H9 (cell line): ENCODE results near the gene KNG1. TPM values are rescaled to one million over a fixed set of nuclear protein-coding genes. Genes with fewer than 3 reads are reported as not detected.

Experiments
- DNase-seq: peaks from one replicate; pipeline ENCODE4 v3.0.0-alpha.2; 2017
- H2AFZ ChIP-seq: one replicate; pipeline ENCODE4 v1.6.1; 2013; ENCODE audit warnings: mild to moderate bottlenecking, low read length, control low read depth, moderate library complexity
- H2AK5ac ChIP-seq: 2 replicates; pipeline ENCODE4 v1.6.1; 2013; ENCODE audit warnings: low read length, control low read depth, mixed read lengths; ENCODE audit not compliant: insufficient read length
- H2BK120ac ChIP-seq: one replicate; pipeline ENCODE4 v1.6.1; 2013; ENCODE audit warnings: low read depth, mild to moderate bottlenecking, low read length, control low read depth, inconsistent platforms; ENCODE audit not compliant: poor library complexity, severe bottlenecking
- H2BK12ac ChIP-seq: 2 replicates; pipeline ENCODE4 v1.6.1; 2013; ENCODE audit warnings: low read length, control low read depth, mixed read lengths, low read depth; ENCODE audit not compliant: insufficient read length
- H2BK15ac ChIP-seq: 2 replicates; pipeline ENCODE4 v1.6.1; 2013; ENCODE audit warnings: low read depth, low read length, control low read depth
- H2BK20ac ChIP-seq: one replicate; pipeline ENCODE4 v1.6.1; 2013; ENCODE audit warnings: low read depth, mild to moderate bottlenecking, low read length, control low read depth, inconsistent platforms; ENCODE audit not compliant: poor library complexity, severe bottlenecking
- H2BK5ac ChIP-seq: 2 replicates; pipeline ENCODE4 v1.6.1; 2013; ENCODE audit warnings: low read length, control low read depth, mixed read lengths; ENCODE audit not compliant: insufficient read length
- H3K14ac ChIP-seq: 2 replicates; pipeline ENCODE4 v1.6.1; 2013; ENCODE audit warnings: low read length, control low read depth; ENCODE audit not compliant: insufficient read depth
- H3K18ac ChIP-seq: 2 replicates; pipeline ENCODE4 v1.6.1; 2013; ENCODE audit warnings: low read depth, mild to moderate bottlenecking, mixed read lengths, low read length, control low read depth; ENCODE audit not compliant: insufficient read length
- H3K23ac ChIP-seq: 2 replicates; pipeline ENCODE4 v1.6.1; 2013; ENCODE audit warnings: low read length, control low read depth, mixed read lengths, low read depth; ENCODE audit not compliant: insufficient read length
- H3K23me2 ChIP-seq: 2 replicates; pipeline ENCODE4 v1.6.1; 2013; ENCODE audit warnings: low read depth, mild to moderate bottlenecking, mixed read lengths, low read length, control low read depth; ENCODE audit not compliant: insufficient read length, poor library complexity, severe bottlenecking
- H3K27ac ChIP-seq: 2 replicates; pipeline ENCODE4 v1.5.1; 2013; ENCODE audit warnings: low read length, control low read depth, mixed read lengths, low read depth; ENCODE audit not compliant: insufficient read length
- H3K27me3 ChIP-seq: 2 replicates; pipeline ENCODE4 v1.6.1; 2013; ENCODE audit warnings: low read length, control low read depth, inconsistent platforms; ENCODE audit not compliant: insufficient read depth
- H3K4ac ChIP-seq: 2 replicates; pipeline ENCODE4 v1.6.1; 2013; ENCODE audit warnings: low read depth, mild to moderate bottlenecking, control low read depth, inconsistent platforms, low read length, moderate library complexity
- H3K4me1 ChIP-seq: 2 replicates; pipeline ENCODE4 v1.6.1; 2013; ENCODE audit warnings: low read length, control low read depth, inconsistent platforms; ENCODE audit not compliant: insufficient read depth
- H3K4me2 ChIP-seq: 2 replicates; pipeline ENCODE4 v1.6.1; 2013; ENCODE audit warnings: low read length, control low read depth, mixed read lengths; ENCODE audit not compliant: insufficient read length, insufficient read depth
- H3K56ac ChIP-seq: 2 replicates; pipeline ENCODE4 v1.6.1; 2013; ENCODE audit warnings: low read depth, mild to moderate bottlenecking, mixed read lengths, low read length, control low read depth; ENCODE audit not compliant: insufficient read length
- H3K79me1 ChIP-seq: 2 replicates; pipeline ENCODE4 v1.6.1; 2013; ENCODE audit warnings: low read depth, mild to moderate bottlenecking, moderate library complexity, low read length, control low read depth, inconsistent platforms; ENCODE audit not compliant: insufficient read depth, poor library complexity, severe bottlenecking
- H3K79me2 ChIP-seq: 2 replicates; pipeline ENCODE4 v1.6.1; 2013; ENCODE audit warnings: low read length, control low read depth, inconsistent platforms; ENCODE audit not compliant: insufficient read depth
- H3K9ac ChIP-seq: 2 replicates; pipeline ENCODE4 v1.6.1; 2013; ENCODE audit warnings: low read length, control low read depth, mixed read lengths; ENCODE audit not compliant: insufficient read length; ENCODE audit errors: extremely low read depth
- H3K9me3 ChIP-seq: one replicate; pipeline ENCODE4 v1.6.1; 2013; ENCODE audit warnings: low read depth, low read length, inconsistent platforms; ENCODE audit not compliant: control insufficient read depth
- H3T11ph ChIP-seq: one replicate; pipeline ENCODE4 v1.6.1; 2013; ENCODE audit warnings: mild to moderate bottlenecking, low read length, control low read depth, inconsistent platforms
- H4K20me1 ChIP-seq: one replicate; pipeline ENCODE4 v1.6.1; 2013; ENCODE audit not compliant: control insufficient read depth, insufficient read length, insufficient read depth
- H4K5ac ChIP-seq: 2 replicates; pipeline ENCODE4 v1.6.1; 2013; ENCODE audit warnings: low read depth, mild to moderate bottlenecking, mixed read lengths, low read length, control low read depth; ENCODE audit not compliant: insufficient read length
- H4K8ac ChIP-seq: replicated peaks from 2 replicates; pipeline ENCODE4 v1.6.1; 2013; ENCODE audit warnings: low read length, control low read depth, mixed read lengths, low read depth; ENCODE audit not compliant: insufficient read length
- H4K91ac ChIP-seq: 2 replicates; pipeline ENCODE4 v1.6.1; 2013; ENCODE audit warnings: low read depth, mild to moderate bottlenecking, moderate library complexity, mixed read lengths, low read length, control low read depth; ENCODE audit not compliant: insufficient read length
- H3K27ac Mint-ChIP-seq, 3 experiments: 2 replicates in 2 of 3; 3 replicates in 1 of 3; pipeline ENCODE4 v1.8.0; 2020 to 2021; ENCODE audit warnings: mixed read lengths in 3 of 3, mild to moderate bottlenecking in 1 of 3, moderate library complexity in 1 of 3
- H3K27me3 Mint-ChIP-seq: 2 replicates; pipeline ENCODE4 v1.8.0; 2021; ENCODE audit warnings: low read depth, mild to moderate bottlenecking, moderate library complexity, mixed read lengths
- H3K36me3 Mint-ChIP-seq, 3 experiments: 2 replicates in 2 of 3; 3 replicates in 1 of 3; pipeline ENCODE4 v1.8.0; 2020 to 2021; ENCODE audit warnings: low read depth in 3 of 3, mixed read lengths in 3 of 3; ENCODE audit not compliant: insufficient read depth in 1 of 3
- H3K4me1 Mint-ChIP-seq, 2 experiments: 2 replicates each; pipeline ENCODE4 v1.8.0; 2020; ENCODE audit warnings: mixed read lengths in 2 of 2
- H3K4me3 Mint-ChIP-seq, 2 experiments: 2 replicates in 1 of 2; 3 replicates in 1 of 2; pipeline ENCODE4 v1.8.0; 2020 to 2021; ENCODE audit warnings: mild to moderate bottlenecking in 2 of 2, mixed read lengths in 2 of 2, moderate library complexity in 1 of 2
- H3K9me3 Mint-ChIP-seq, 2 experiments: 2 replicates in 1 of 2; 3 replicates in 1 of 2; pipeline ENCODE4 v1.8.0; 2020; ENCODE audit warnings: mild to moderate bottlenecking in 2 of 2, mixed read lengths in 2 of 2, moderate library complexity in 1 of 2
- CTCF ChIP-seq: fragments of 200-600 bp; sonication (generic); conservative IDR thresholded peaks from 3 replicates; pipeline ENCODE4 v1.8.0; 2021; ENCODE audit warnings: antibody characterized with exemption, mild to moderate bottlenecking
- WGBS: extraction: QIAGEN DNeasy Blood & Tissue Kit; methylation state at CpG from one replicate; pipeline ENCODE4 v1.1.7; 2013; ENCODE audit warnings: missing lambda C conversion rate, low lambda C conversion rate, mixed read lengths; ENCODE audit not compliant: insufficient read length; ENCODE audit errors: extremely low coverage; 5-methylcytosine and 5-hydroxymethylcytosine counted together
- total RNA-seq: library from RNA; stranded (reverse); gene quantifications from 2 replicates; pipeline ENCODE4 v1.2.1, GENCODE V29; 2021

The KNG1 gene
- total RNA-seq, 1 experiment from 2014 or later = not detected

- H4K8ac ChIP-seq = no peak overlapping the region
- no peak overlapping the region for H2BK5ac ChIP-seq
- H3K27ac ChIP-seq = no peak overlapping the region
- Mint-ChIP-seq H3K4me1 (peaks cover 6 to 11% of the 10 kb centered on the region in 2 experiments), H3K4me3 (no peak overlapping the region), H3K27ac (peak overlapping the region in 2 of 3 experiments; percentile 2 to 45; a peak in 1 of 7 replicates), H3K27me3 (no peaks in the 10 kb centered on the region; the same call in 1 of the 2 replicates), H3K36me3 (no peaks in the 10 kb centered on the region), H3K9me3 (no peaks in the 10 kb centered on the region)
- no peak overlapping the region for H2BK120ac ChIP-seq
- H4K20me1 ChIP-seq = no peaks in the 10 kb centered on the region
- no peak overlapping the region for H3K4me2 ChIP-seq
- no peak for TF ChIP-seq CTCF
- H3K4me1 ChIP-seq = peaks cover 3% of the 10 kb centered on the region; the same call in 1 of the 2 replicates
- no peak overlapping the region for H4K91ac ChIP-seq
- no peak overlapping the region for H3K56ac ChIP-seq
- no peaks in the 10 kb centered on the region for H3K9me3 ChIP-seq
- H2AFZ ChIP-seq = peak overlapping the region; percentile 60
- H3K27me3 ChIP-seq = no peaks in the 10 kb centered on the region
- H3K79me2 ChIP-seq = peaks cover 2% of the 10 kb centered on the region; the same call in 1 of the 2 replicates
- H3K9ac ChIP-seq = no peak overlapping the region
- H3K18ac ChIP-seq = no peak overlapping the region
- no peak overlapping the region for H3K14ac ChIP-seq
- H2AK5ac ChIP-seq = no peak overlapping the region
- no peak overlapping the region for H3K4ac ChIP-seq
- H3K79me1 ChIP-seq = no peaks in the 10 kb centered on the region
- H3K23ac ChIP-seq = no peak overlapping the region
- no CpG with 5 or more reads among the region's 3 CpGs for WGBS
- H3T11ph ChIP-seq = no peak overlapping the region
- no peak for DNase-seq
- H4K5ac ChIP-seq = no peak overlapping the region
- no peak overlapping the region for H2BK20ac ChIP-seq
- no peak overlapping the region for H2BK12ac ChIP-seq
- no peak overlapping the region for H2BK15ac ChIP-seq
- no peaks in the 10 kb centered on the region for H3K23me2 ChIP-seq
Observed at GRCh38 chr3:186751480-186751879, 34.3 kb downstream of the KNG1 start.
